ENCODE results near the gene EIF4G3.

Gene EIF4G3

DNA sequence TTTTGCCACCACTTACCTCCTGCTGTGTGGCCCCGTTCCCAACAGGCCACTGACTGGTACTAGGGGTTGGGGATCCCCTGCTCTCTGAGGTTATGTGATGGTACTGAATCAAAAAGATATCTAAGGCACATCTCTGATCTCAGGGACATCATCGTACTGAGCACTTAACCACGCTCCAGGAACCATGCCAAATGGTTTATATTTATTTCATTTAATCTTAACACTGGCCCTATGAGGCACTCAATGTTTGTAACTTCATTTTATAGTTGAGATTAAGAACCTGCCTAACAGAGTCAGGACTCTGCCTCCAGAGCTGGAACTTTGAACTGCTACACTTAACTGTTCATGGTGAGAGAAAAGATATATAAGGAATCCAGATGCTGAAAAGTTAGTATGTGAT is 291.6 kb downstream of the EIF4G3 start:
- TF ChIP-seq, protein P1, sequence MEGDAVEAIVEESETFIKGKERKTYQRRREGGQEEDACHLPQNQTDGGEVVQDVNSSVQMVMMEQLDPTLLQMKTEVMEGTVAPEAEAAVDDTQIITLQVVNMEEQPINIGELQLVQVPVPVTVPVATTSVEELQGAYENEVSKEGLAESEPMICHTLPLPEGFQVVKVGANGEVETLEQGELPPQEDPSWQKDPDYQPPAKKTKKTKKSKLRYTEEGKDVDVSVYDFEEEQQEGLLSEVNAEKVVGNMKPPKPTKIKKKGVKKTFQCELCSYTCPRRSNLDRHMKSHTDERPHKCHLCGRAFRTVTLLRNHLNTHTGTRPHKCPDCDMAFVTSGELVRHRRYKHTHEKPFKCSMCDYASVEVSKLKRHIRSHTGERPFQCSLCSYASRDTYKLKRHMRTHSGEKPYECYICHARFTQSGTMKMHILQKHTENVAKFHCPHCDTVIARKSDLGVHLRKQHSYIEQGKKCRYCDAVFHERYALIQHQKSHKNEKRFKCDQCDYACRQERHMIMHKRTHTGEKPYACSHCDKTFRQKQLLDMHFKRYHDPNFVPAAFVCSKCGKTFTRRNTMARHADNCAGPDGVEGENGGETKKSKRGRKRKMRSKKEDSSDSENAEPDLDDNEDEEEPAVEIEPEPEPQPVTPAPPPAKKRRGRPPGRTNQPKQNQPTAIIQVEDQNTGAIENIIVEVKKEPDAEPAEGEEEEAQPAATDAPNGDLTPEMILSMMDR (IDR thresholded peaks at IDR 0.05): no peak
- no peaks in the 10 kb centered on the region for H3K4me1 ChIP-seq (ENCODE audit: control insufficient read depth in 1 of 2, insufficient read depth in 1 of 2, low read depth in 1 of 2, low read length in 1 of 2)
- no peaks in the 10 kb centered on the region for H3K27me3 ChIP-seq
- H3K4me3 ChIP-seq (ENCODE audit: low read depth in 1 of 2, low read length in 1 of 2): no peak overlapping the region
- peaks cover 14% of the 10 kb centered on the region for H3K36me3 ChIP-seq
- no peak overlapping the region for H3K27ac ChIP-seq
- no peaks in the 10 kb centered on the region for H3K9me3 ChIP-seq

DNA sequence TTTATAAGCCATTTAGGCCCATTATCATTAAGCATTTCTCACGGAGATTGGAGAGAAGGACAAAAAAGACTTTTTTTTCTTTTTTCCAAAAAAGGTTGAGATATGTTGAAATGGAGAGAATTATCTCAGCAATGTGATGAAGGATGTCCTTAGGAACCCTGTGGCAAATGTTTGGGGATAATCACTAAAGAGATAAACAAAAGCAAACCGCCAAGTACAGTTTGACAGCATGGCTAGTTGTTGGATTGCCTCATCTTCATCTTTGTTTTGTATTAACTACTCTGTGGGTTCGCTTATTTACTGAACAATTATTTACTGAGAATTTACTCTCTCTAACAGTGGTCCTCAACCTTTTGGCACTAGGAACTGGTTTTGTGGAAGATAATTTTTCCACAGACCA is 292.2 kb downstream of the EIF4G3 start:
- Histone ChIP-seq H3K4me3 (ENCODE audit: low read depth in 1 of 2, low read length in 1 of 2) (no peak overlapping the region), H3K27ac (no peak overlapping the region), H3K27me3 (no peaks in the 10 kb centered on the region), H3K4me1 (ENCODE audit: control insufficient read depth in 1 of 2, insufficient read depth in 1 of 2, low read depth in 1 of 2, low read length in 1 of 2) (no peaks in the 10 kb centered on the region), H3K9me3 (no peaks in the 10 kb centered on the region), H3K36me3 (peaks cover 13% of the 10 kb centered on the region)
- TF ChIP-seq, protein P1 (IDR thresholded peaks at IDR 0.05): no peak

DNA sequence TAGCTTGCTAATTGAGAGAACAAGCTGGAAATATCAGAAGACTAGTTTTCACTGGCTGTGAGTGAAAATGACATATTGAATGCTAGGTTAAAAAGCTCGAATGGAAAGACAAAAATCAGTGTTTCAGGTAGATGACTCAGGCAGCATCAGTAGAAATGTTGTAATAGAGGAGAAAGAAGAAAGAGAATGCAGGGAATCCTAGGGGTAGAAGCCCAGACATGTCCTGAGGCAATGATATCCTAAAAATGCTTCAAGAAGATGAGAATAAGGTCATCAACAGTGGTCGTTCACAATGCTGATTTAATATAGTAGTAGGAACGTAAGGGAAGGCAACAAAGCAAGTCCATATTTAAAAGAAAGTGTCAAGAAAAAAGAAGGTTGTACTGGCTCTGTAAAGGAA is 292.9 kb downstream of the EIF4G3 start:
- no peaks in the 10 kb centered on the region for H3K9me3 ChIP-seq
- TF ChIP-seq, protein P1 (IDR thresholded peaks at IDR 0.05): no peak
- H3K4me3 ChIP-seq (ENCODE audit: low read depth in 1 of 2, low read length in 1 of 2): no peak overlapping the region
- H3K27me3 ChIP-seq: no peaks in the 10 kb centered on the region
- no peak overlapping the region for H3K27ac ChIP-seq
- peaks cover 20% of the 10 kb centered on the region for H3K36me3 ChIP-seq
- H3K4me1 ChIP-seq (ENCODE audit: control insufficient read depth in 1 of 2, insufficient read depth in 1 of 2, low read depth in 1 of 2, low read length in 1 of 2): no peaks in the 10 kb centered on the region

DNA sequence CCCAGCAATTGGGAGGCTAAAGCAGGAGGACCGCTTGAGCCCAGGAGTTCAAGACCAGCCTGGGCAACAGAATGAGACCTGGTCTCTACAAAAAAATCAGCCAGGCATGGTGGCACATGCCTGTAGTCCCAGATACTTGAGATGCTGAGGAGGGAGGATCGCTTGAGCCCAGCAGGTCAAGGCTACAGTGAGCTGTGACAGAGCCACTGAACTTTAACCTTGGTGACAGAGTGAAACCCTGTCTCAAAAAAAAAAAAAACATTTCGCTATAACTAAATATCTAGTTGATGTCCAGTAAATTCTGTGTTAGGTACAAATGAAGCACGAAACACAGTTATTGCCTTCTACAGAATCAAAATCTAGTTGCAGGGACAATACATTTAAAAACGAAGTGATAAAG is 293.9 kb downstream of the EIF4G3 start:
- no peak overlapping the region for H3K27ac ChIP-seq
- TF ChIP-seq, protein P1 (IDR thresholded peaks at IDR 0.05): no peak

DNA sequence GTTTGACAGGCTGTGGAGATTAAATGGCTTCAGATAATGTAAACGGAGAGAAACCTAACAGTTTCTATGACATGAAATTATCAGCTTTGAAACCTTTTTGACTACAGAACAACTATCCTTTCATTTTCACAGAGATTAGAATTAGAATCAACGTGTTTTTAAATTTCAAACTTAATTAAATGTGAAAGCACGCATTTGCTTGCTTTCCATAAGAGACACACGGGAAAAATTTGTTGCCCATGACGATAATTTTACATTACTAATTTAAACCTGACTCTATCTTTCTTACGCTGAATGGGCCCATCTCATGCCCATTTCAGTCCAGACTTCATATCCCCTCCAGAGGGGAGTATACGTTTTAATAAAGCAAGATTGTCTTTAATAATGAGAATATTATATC is 297.9 kb downstream of the EIF4G3 start:
- Histone ChIP-seq H3K9me3 (no peaks in the 10 kb centered on the region), H3K27me3 (no peaks in the 10 kb centered on the region), H3K27ac (no peak overlapping the region), H3K4me1 (ENCODE audit: control insufficient read depth in 1 of 2, insufficient read depth in 1 of 2, low read depth in 1 of 2, low read length in 1 of 2) (peaks cover 6 to 33% of the 10 kb centered on the region in 2 experiments), H3K4me3 (ENCODE audit: low read depth in 1 of 2, low read length in 1 of 2) (no peak overlapping the region), H3K36me3 (peaks cover 22% of the 10 kb centered on the region)
- TF ChIP-seq, protein P1 (IDR thresholded peaks at IDR 0.05): no peak

More for the DNA sequence above, 293.9 kb downstream of the EIF4G3 start:
- Histone ChIP-seq H3K4me3 (ENCODE audit: low read depth in 1 of 2, low read length in 1 of 2) (no peak overlapping the region), H3K36me3 (peaks cover 30% of the 10 kb centered on the region), H3K4me1 (ENCODE audit: control insufficient read depth in 1 of 2, insufficient read depth in 1 of 2, low read depth in 1 of 2, low read length in 1 of 2) (no peaks in the 10 kb centered on the region), H3K9me3 (no peaks in the 10 kb centered on the region), H3K27me3 (no peaks in the 10 kb centered on the region)
